Suprapubic skin (tissue), 4 donors: ENCODE measurements around the gene EP400. TPM values are rescaled to one million over a fixed set of nuclear protein-coding genes. Genes with fewer than 3 reads are reported as not detected.
"Not testable (repeated sequence)": the region's sequence is repeated elsewhere in the genome, so short reads cannot be mapped to it uniquely, and the experiment has no call there.

Experiments used
- DNase-seq, 2 donors: peaks; one replicate each; pipeline ENCODE4 v3.0.0-alpha.2; 2019; ENCODE audit warnings: low spot score in 2 of 2
- H3K27ac ChIP-seq: fragments of 200-600 bp; sonication (generic); one replicate; pipeline ENCODE4 v1.5.1; 2019
- H3K27me3 ChIP-seq: fragments of 200-600 bp; sonication (generic); one replicate; pipeline ENCODE4 v1.5.1; 2019
- H3K36me3 ChIP-seq: fragments of 200-600 bp; sonication (generic); one replicate; pipeline ENCODE4 v1.5.1; 2019
- H3K4me1 ChIP-seq: fragments of 200-600 bp; sonication (generic); one replicate; pipeline ENCODE4 v1.5.1; 2019
- H3K4me3 ChIP-seq: fragments of 200-600 bp; sonication (generic); one replicate; pipeline ENCODE4 v1.5.1; 2019; ENCODE audit warnings: mild to moderate bottlenecking
- H3K9me3 ChIP-seq: fragments of 200-600 bp; sonication (generic); one replicate; pipeline ENCODE4 v1.5.1; 2019
- CTCF ChIP-seq, 2 donors: fragments of 200-600 bp in 1 of 2; fragments of 450-650 bp in 1 of 2; sonication (generic) in 1 of 2; IDR thresholded peaks; one replicate each; pipeline ENCODE4 v1.5.1; 2016 to 2019; ENCODE audit warnings: antibody characterized with exemption in 2 of 2, mild to moderate bottlenecking in 1 of 2, moderate library complexity in 1 of 2
- EP300 ChIP-seq: sonication (generic); formaldehyde crosslinking; IDR thresholded peaks from one replicate; pipeline ENCODE4 v1.6.1; 2017; ENCODE audit warnings: antibody characterized with exemption
- POLR2A ChIP-seq, 2 donors: fragments of 450-650 bp; IDR thresholded peaks; one replicate each; pipeline ENCODE4 v1.6.1; 2017; ENCODE audit warnings: antibody characterized with exemption in 2 of 2, mild to moderate bottlenecking in 2 of 2, moderate library complexity in 2 of 2
- POLR2AphosphoS5 ChIP-seq, 3 donors: sonication (generic); formaldehyde crosslinking; IDR thresholded peaks; one replicate each; pipeline ENCODE4 v1.6.1; 2017; ENCODE audit warnings: antibody characterized with exemption in 3 of 3
- WGBS: methylation state at CpG from one replicate; pipeline ENCODE4 v1.1.5; 2018; 5-methylcytosine and 5-hydroxymethylcytosine counted together
- total RNA-seq, 4 donors: library from RNA; depleted of rRNA; stranded (reverse); fragments of >200 nt; gene quantifications; one replicate each; pipeline ENCODE4 v1.1.0, GENCODE V29; 2016

EP400 gene
- total RNA-seq, 4 donors from 2014 or later = 32.0 to 81.3 (median 40.1) TPM

GRCh38 chr12:131950182-131950913, 606 bp downstream of the EP400 start:
- Histone ChIP-seq H3K27me3 (no peaks in the 10 kb centered on the region), H3K36me3 (no peaks in the 10 kb centered on the region), H3K27ac (peak overlapping the region; percentile 83), H3K4me3 (peak overlapping the region; percentile 98), H3K9me3 (no peaks in the 10 kb centered on the region), H3K4me1 (peaks cover 35% of the 10 kb centered on the region)
- TF ChIP-seq POLR2AphosphoS5 (IDR thresholded peaks at IDR 0.05) (no peak), EP300 (no peak), POLR2A (IDR thresholded peaks at IDR 0.05) (no peak), CTCF (IDR thresholded peaks at IDR 0.05) (no peak)
- WGBS = 1% methylated on average over 52 of the region's 79 CpGs
- peak; percentile 75 to 80 for DNase-seq

GRCh38 chr12:131953810-131954209, 4.1 kb downstream of the EP400 start:
- peaks cover 50% of the 10 kb centered on the region for H3K4me1 ChIP-seq
- not testable (repeated sequence) for H3K27ac ChIP-seq, H3K27me3 ChIP-seq, H3K4me3 ChIP-seq, H3K36me3 ChIP-seq, H3K9me3 ChIP-seq
- peak in 1 of 2 donors; percentile 16 for DNase-seq
- WGBS = 95% methylated on average over 9 of the region's 9 CpGs

- peaks cover 51% of the 10 kb centered on the region for H3K4me1 ChIP-seq
- not testable (repeated sequence) for H3K27me3 ChIP-seq, H3K9me3 ChIP-seq, H3K4me3 ChIP-seq, H3K27ac ChIP-seq, H3K36me3 ChIP-seq
- 95% methylated on average over 13 of the region's 13 CpGs for WGBS
- DNase-seq = peak in 1 of 2 donors; percentile 16
Measured at GRCh38 chr12:131954460-131954859, 4.7 kb downstream of the EP400 start.

GRCh38 chr12:131959116-131959515, 9.4 kb downstream of the EP400 start:
- Histone ChIP-seq H3K27me3 (no peaks in the 10 kb centered on the region), H3K36me3 (peaks cover 17% of the 10 kb centered on the region), H3K4me1 (peaks cover 31% of the 10 kb centered on the region), H3K4me3 (no peak overlapping the region), H3K9me3 (no peaks in the 10 kb centered on the region), H3K27ac (no peak overlapping the region)
- DNase-seq = no peak
- WGBS = 48% methylated on average over 4 of the region's 4 CpGs
- TF ChIP-seq CTCF (IDR thresholded peaks at IDR 0.05) (no peak), POLR2AphosphoS5 (IDR thresholded peaks at IDR 0.05) (no peak), POLR2A (IDR thresholded peaks at IDR 0.05) (no peak)

GRCh38 chr12:131959641-131960589, 10.2 kb downstream of the EP400 start:
- Histone ChIP-seq H3K36me3 (peaks cover 17% of the 10 kb centered on the region), H3K9me3 (no peaks in the 10 kb centered on the region), H3K27ac (no peak overlapping the region), H3K27me3 (no peaks in the 10 kb centered on the region), H3K4me3 (no peak overlapping the region), H3K4me1 (peaks cover 31% of the 10 kb centered on the region)
- WGBS = 45% methylated on average over 5 of the region's 16 CpGs
- TF ChIP-seq CTCF (IDR thresholded peaks at IDR 0.05) = no peak
- TF ChIP-seq POLR2A (IDR thresholded peaks at IDR 0.05) = no peak
- TF ChIP-seq EP300 = no peak
- no peak for TF ChIP-seq POLR2AphosphoS5 (IDR thresholded peaks at IDR 0.05)
- peak in 1 of 2 donors; percentile 72 for DNase-seq

- not testable (repeated sequence) for H3K4me3 ChIP-seq, H3K9me3 ChIP-seq, H3K27ac ChIP-seq, H3K27me3 ChIP-seq
- Histone ChIP-seq H3K36me3 (peaks cover 17% of the 10 kb centered on the region), H3K4me1 (peaks cover 29% of the 10 kb centered on the region)
- DNase-seq = peak in 1 of 2 donors; percentile 54
- no CpG with 5 or more reads among the region's 30 CpGs for WGBS
Measured at GRCh38 chr12:131960590-131961325, 11.0 kb downstream of the EP400 start.

- peaks cover 17% of the 10 kb centered on the region for H3K36me3 ChIP-seq
- peaks cover 23% of the 10 kb centered on the region for H3K4me1 ChIP-seq
- not testable (repeated sequence) for H3K27ac ChIP-seq, H3K9me3 ChIP-seq, DNase-seq, H3K27me3 ChIP-seq, H3K4me3 ChIP-seq
- 80% methylated on average over 1 of the region's 20 CpGs for WGBS
Measured at GRCh38 chr12:131961328-131961727, 11.6 kb downstream of the EP400 start.
